Activated T-cell treated with anti-CD3 and anti-CD28 coated beads for 1 hour (primary cell): ENCODE data around the gene SMARCB1.

ENCODE experiments used
- DNase-seq: peaks from one replicate; pipeline ENCODE4 v3.0.0-alpha.2; 2020; ENCODE audit warnings: low read depth

SMARCB1 gene

GRCh38 chr22:23803001-23803819 is 16.4 kb downstream of the SMARCB1 start:
- DNase-seq, result no peak

- no peak for DNase-seq
Measured at GRCh38 chr22:23804781-23805291, 18.1 kb downstream of the SMARCB1 start.

- no peak for DNase-seq
Measured at GRCh38 chr22:23806837-23807236, 20.1 kb downstream of the SMARCB1 start.

GRCh38 chr22:23812378-23812777 is 25.6 kb downstream of the SMARCB1 start:
- no peak for DNase-seq

GRCh38 chr22:23815541-23816155 is 28.9 kb downstream of the SMARCB1 start:
- no peak for DNase-seq

GRCh38 chr22:23816156-23816976 is 29.6 kb downstream of the SMARCB1 start:
- no peak for DNase-seq

GRCh38 chr22:23817146-23817545 is 30.4 kb downstream of the SMARCB1 start:
- no peak for DNase-seq

- no peak for DNase-seq
Measured at GRCh38 chr22:23818541-23818940, 31.8 kb downstream of the SMARCB1 start.

GRCh38 chr22:23820748-23821211 is 34.0 kb downstream of the SMARCB1 start:
- DNase-seq, result no peak

- DNase-seq, result no peak
Measured at GRCh38 chr22:23822101-23822671, 35.4 kb downstream of the SMARCB1 start.

GRCh38 chr22:23823331-23823791 is 36.6 kb downstream of the SMARCB1 start:
- DNase-seq, result no peak

GRCh38 chr22:23824476-23825245 is 37.9 kb downstream of the SMARCB1 start:
- DNase-seq, result no peak

- DNase-seq, result no peak
Measured at GRCh38 chr22:23825246-23825905, 38.6 kb downstream of the SMARCB1 start.

GRCh38 chr22:23826510-23827350 is 40.0 kb downstream of the SMARCB1 start:
- DNase-seq, result no peak

GRCh38 chr22:23827351-23827995 is 40.7 kb downstream of the SMARCB1 start:
- DNase-seq, result no peak

- no peak for DNase-seq
Measured at GRCh38 chr22:23828800-23829680, 42.3 kb downstream of the SMARCB1 start.

- DNase-seq, result no peak
Measured at GRCh38 chr22:23829845-23830372, 43.1 kb downstream of the SMARCB1 start.

- DNase-seq, result no peak
Measured at GRCh38 chr22:23831261-23831660, 44.5 kb downstream of the SMARCB1 start.
